B cell (primary cell): Measurements from ENCODE around the gene POLN. TPM values are rescaled to one million over a fixed set of nuclear protein-coding genes. Genes with fewer than 3 reads are reported as not detected.

Source experiments
- ATAC-seq: fragments of 200-7000 bp; cut with Tn5 transposase; one replicate; pipeline ENCODE4 v1.10.0; 2021; ENCODE audit warnings: low read depth, mild to moderate bottlenecking, moderate number of reproducible peaks, moderate library complexity
- CTCF ChIA-PET: fragments of 350-600 bp; sonication (Branson Sonifier 250); formaldehyde crosslinking; loops from one replicate; lab custom pipeline; 2021; ENCODE audit warnings: antibody characterized with exemption, inconsistent platforms; lab: Charles Lee
- POLR2A ChIA-PET: fragments of 350-600 bp; sonication (Branson Sonifier 250); formaldehyde crosslinking; loops from one replicate; lab custom pipeline; 2021; ENCODE audit warnings: antibody characterized with exemption; lab: Charles Lee
- DNase-seq: peaks from one replicate; pipeline ENCODE4 v3.0.0; 2013
- H2AFZ ChIP-seq: 2 replicates; pipeline ENCODE4 v1.6.1; 2012; ENCODE audit warnings: mild to moderate bottlenecking, low read depth, low read length; ENCODE audit not compliant: insufficient read depth, poor library complexity, severe bottlenecking
- H3K27ac ChIP-seq, 2 donors: 1 replicate in 1 of 2; 2 replicates in 1 of 2; pipeline ENCODE4 v1.5.1; 2012 to 2013; ENCODE audit warnings: low read length in 2 of 2, mild to moderate bottlenecking in 2 of 2, moderate library complexity in 1 of 2
- H3K27me3 ChIP-seq, 4 experiments: fragments of 200-600 bp in 1 of 4; sonication (generic) in 1 of 4; replicated peaks in 1 of 4; 1 replicate in 2 of 4; 2 replicates in 2 of 4; pipeline versions ENCODE4 v1.6.1 to v1.7.0; 2013 to 2016; ENCODE audit warnings: low read length in 3 of 4, mild to moderate bottlenecking in 2 of 4, mixed read lengths in 1 of 4, moderate library complexity in 1 of 4; ENCODE audit not compliant: insufficient read depth in 4 of 4, control insufficient read depth in 3 of 4; ENCODE audit errors: control extremely low read depth in 1 of 4
- H3K36me3 ChIP-seq, 2 experiments: replicated peaks in 1 of 2; 1 replicate in 1 of 2; 2 replicates in 1 of 2; pipeline versions ENCODE4 v1.6.1 to v1.7.1; 2013; ENCODE audit warnings: low read length in 1 of 2; ENCODE audit not compliant: insufficient read depth in 2 of 2, control insufficient read depth in 1 of 2; ENCODE audit errors: control extremely low read depth in 1 of 2, extremely low read depth in 1 of 2
- H3K4me1 ChIP-seq, 2 donors: fragments of 200-600 bp in 1 of 2; sonication (generic) in 1 of 2; 1 replicate in 1 of 2; 2 replicates in 1 of 2; pipeline versions ENCODE4 v1.5.1 to v1.6.1; 2013 to 2017; ENCODE audit warnings: low read length in 2 of 2; ENCODE audit not compliant: control insufficient read depth in 2 of 2, insufficient read depth in 2 of 2
- H3K4me2 ChIP-seq: replicated peaks from 2 replicates; pipeline ENCODE3; 2012; ENCODE audit warnings: mild to moderate bottlenecking, low read depth, low read length; ENCODE audit not compliant: poor library complexity, severe bottlenecking
- H3K4me3 ChIP-seq, 5 experiments: fragments of 200-600 bp in 1 of 5; sonication (generic) in 1 of 5; 1 replicate in 3 of 5; 2 replicates in 2 of 5; pipeline versions ENCODE4 v1.5.1 to v1.7.0; 2011 to 2016; ENCODE audit warnings: low read length in 4 of 5, mild to moderate bottlenecking in 4 of 5, low read depth in 2 of 5, control low read depth in 1 of 5, moderate library complexity in 1 of 5; ENCODE audit not compliant: insufficient read depth in 1 of 5; ENCODE audit errors: control extremely low read depth in 1 of 5, extremely low read depth in 1 of 5
- H3K79me2 ChIP-seq: fragments of 200-600 bp; sonication (generic); one replicate; pipeline ENCODE4 v1.6.0; 2016; ENCODE audit warnings: low read length; ENCODE audit not compliant: control insufficient read depth, insufficient read depth
- H3K9ac ChIP-seq: fragments of 200-600 bp; sonication (generic); 2 replicates; pipeline ENCODE4 v1.6.1; 2017; ENCODE audit warnings: mild to moderate bottlenecking, low read length, moderate library complexity
- H3K9me3 ChIP-seq, 3 donors: one replicate each; pipeline versions ENCODE4 v1.6.1 to v1.7.1; 2013; ENCODE audit warnings: low read length in 2 of 3; ENCODE audit not compliant: control insufficient read depth in 2 of 3, insufficient read depth in 1 of 3; ENCODE audit errors: control extremely low read depth in 1 of 3
- H4K20me1 ChIP-seq: 2 replicates; pipeline ENCODE4 v1.6.0; 2012; ENCODE audit warnings: mild to moderate bottlenecking, low read length; ENCODE audit not compliant: insufficient read depth, control insufficient read depth, poor library complexity, severe bottlenecking
- H3K27ac Mint-ChIP-seq: one replicate; pipeline ENCODE4 v1.8.0; 2021; ENCODE audit warnings: mixed read lengths
- H3K27me3 Mint-ChIP-seq: one replicate; pipeline ENCODE4 v1.8.0; 2021; ENCODE audit warnings: mixed read lengths
- H3K4me1 Mint-ChIP-seq: one replicate; pipeline ENCODE4 v1.8.0; 2021; ENCODE audit warnings: mixed read lengths
- H3K4me3 Mint-ChIP-seq: one replicate; pipeline ENCODE4 v1.8.0; 2021; ENCODE audit warnings: mixed read lengths
- H3K9me3 Mint-ChIP-seq: one replicate; pipeline ENCODE4 v1.8.0; 2022; ENCODE audit warnings: mixed read lengths; ENCODE audit not compliant: insufficient read depth
- EZH2 ChIP-seq: IDR thresholded peaks from 2 replicates; pipeline ENCODE4 v1.6.1; 2012; ENCODE audit warnings: borderline replicate concordance, low read depth, mild to moderate bottlenecking, moderate library complexity, low read length; ENCODE audit not compliant: insufficient read depth, poor library complexity, severe bottlenecking
- WGBS: methylation state at CpG from one replicate; pipeline ENCODE4 v1.1.5; 2013; ENCODE audit warnings: missing lambda C conversion rate; ENCODE audit not compliant: insufficient coverage; 5-methylcytosine and 5-hydroxymethylcytosine counted together
- intact Hi-C: fragments of 100-400 bp; cut with micrococcal nuclease; formaldehyde crosslinking; loops from one replicate; pipeline ENCODE4 v1.10.0; 2022
- polyA plus RNA-seq: library from polyadenylated mRNA; depleted of rRNA; stranded (reverse); fragments of >200 nt; gene quantifications from 2 replicates; pipeline ENCODE4 v1.2.3, GENCODE V29; 2012
- total RNA-seq, 2 donors: library from RNA; stranded (reverse); fragments of 120-200 nt in 1 of 2; gene quantifications; 1 replicate in 1 of 2; 2 replicates in 1 of 2; pipeline versions ENCODE4 v1.2.3 to v1.2.4, GENCODE V29; 2013 to 2022
- TF ChIP-seq, protein P1 (sequence below): fragments of 200-600 bp; IDR thresholded peaks from one replicate; pipeline ENCODE4 v1.8.0; 2022; ENCODE audit warnings: antibody characterized with exemption, mild to moderate bottlenecking

Gene POLN
- total and polyA plus RNA-seq, 2 donors (not counting 1 experiment from before 2014, with no cell fraction given): 0.73 to 1.5 TPM

DNA sequence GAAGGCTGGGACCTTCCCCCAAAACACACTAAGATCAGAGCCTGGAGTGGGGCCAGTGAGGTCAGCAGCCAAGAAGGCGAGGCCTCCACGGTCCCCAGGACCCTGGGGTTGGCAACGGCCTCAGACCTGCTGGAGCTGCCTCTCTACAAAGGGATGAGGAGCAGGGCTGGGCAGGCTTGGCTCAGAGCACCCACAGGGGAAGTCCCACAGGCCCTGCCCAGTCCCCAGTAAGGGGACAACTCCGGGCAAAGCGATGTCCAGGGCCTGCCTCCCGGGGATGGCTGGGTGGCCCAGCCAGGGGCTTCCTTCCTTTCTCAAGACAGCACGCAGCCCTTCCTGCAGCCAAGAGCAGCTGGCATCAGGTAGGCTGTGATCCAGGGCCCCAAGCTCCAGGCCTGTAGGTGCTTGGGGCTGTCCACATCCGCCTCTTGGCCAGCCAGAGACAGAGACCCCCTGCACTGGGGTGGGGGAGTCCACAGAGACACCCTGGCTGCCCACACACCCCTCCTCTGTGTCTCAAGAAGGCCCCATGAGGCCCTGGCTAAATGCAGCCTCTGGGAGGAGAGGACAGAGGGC is 14.3 kb upstream of the POLN start:
- intact Hi-C loops: no loop called here
- Histone ChIP-seq H2AFZ (no peak overlapping the region), H3K27ac (no peak overlapping the region), H3K36me3 (peaks cover 0 to 56% of the 10 kb centered on the region in 2 experiments), H4K20me1 (peaks cover 94% of the 10 kb centered on the region), H3K79me2 (peaks cover 56% of the 10 kb centered on the region), H3K9ac (no peak overlapping the region), H3K27me3 (no peaks in the 10 kb centered on the region), H3K4me1 (peaks cover 14 to 29% of the 10 kb centered on the region in 2 donors), H3K4me2 (no peak overlapping the region), H3K9me3 (no peaks in the 10 kb centered on the region), H3K4me3 (no peak overlapping the region)
- Mint-ChIP-seq H3K9me3 (no peaks in the 10 kb centered on the region), H3K27me3 (no peaks in the 10 kb centered on the region), H3K27ac (no peak overlapping the region), H3K4me1 (peaks cover 22% of the 10 kb centered on the region), H3K4me3 (no peak overlapping the region)
- CTCF ChIA-PET: interaction anchor here (2.8 kb wide), 1 partner anchor 35 kb away, joined by 9 read pairs; no protein-coding TSS in a partner anchor
- 90% methylated on average over 8 of the region's 8 CpGs for WGBS
- TF ChIP-seq, protein P1, sequence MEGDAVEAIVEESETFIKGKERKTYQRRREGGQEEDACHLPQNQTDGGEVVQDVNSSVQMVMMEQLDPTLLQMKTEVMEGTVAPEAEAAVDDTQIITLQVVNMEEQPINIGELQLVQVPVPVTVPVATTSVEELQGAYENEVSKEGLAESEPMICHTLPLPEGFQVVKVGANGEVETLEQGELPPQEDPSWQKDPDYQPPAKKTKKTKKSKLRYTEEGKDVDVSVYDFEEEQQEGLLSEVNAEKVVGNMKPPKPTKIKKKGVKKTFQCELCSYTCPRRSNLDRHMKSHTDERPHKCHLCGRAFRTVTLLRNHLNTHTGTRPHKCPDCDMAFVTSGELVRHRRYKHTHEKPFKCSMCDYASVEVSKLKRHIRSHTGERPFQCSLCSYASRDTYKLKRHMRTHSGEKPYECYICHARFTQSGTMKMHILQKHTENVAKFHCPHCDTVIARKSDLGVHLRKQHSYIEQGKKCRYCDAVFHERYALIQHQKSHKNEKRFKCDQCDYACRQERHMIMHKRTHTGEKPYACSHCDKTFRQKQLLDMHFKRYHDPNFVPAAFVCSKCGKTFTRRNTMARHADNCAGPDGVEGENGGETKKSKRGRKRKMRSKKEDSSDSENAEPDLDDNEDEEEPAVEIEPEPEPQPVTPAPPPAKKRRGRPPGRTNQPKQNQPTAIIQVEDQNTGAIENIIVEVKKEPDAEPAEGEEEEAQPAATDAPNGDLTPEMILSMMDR: no peak
- no peak for TF ChIP-seq EZH2
- DNase-seq (no peak), ATAC-seq (no peak)
- POLR2A ChIA-PET: no interaction called here

DNA sequence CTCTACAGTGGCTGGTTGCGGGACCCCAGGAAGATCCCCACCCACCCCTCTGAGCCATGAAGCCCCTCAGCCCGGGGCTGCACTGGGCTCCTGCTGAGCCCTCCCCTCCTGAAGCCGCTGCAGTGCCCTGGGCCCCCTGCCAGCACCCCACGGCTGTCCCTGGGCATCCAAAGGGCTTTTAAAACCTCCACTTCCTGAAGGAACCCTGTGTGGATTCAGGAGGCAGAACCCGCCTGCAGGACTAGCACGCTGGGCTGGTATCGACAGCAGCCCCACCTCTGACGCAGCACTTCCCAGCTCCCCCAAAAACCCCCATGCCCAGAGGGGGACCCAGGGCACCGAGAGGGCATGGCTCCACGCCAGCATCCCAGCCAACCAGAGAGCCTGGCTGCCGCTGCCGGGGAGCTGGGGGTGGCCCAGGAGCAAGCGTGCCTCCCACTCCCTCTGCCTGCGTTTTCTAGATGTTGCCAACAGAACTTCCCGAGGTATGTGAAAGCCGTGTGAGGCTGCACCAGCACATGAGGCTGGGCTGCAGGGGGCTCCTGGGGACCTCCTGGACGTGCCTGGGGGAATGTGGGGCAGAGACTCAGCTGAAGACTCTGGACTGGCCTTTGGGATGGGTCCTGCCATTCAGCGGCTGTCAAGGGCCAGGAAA is 13.7 kb upstream of the POLN start:
- H3K4me3 Mint-ChIP-seq: no peak overlapping the region
- Histone ChIP-seq H2AFZ (no peak overlapping the region), H3K4me2 (no peak overlapping the region), H3K27me3 (no peaks in the 10 kb centered on the region), H3K9me3 (no peaks in the 10 kb centered on the region), H3K4me3 (no peak overlapping the region), H3K79me2 (peaks cover 49% of the 10 kb centered on the region), H4K20me1 (peaks cover 88% of the 10 kb centered on the region), H3K27ac (no peak overlapping the region), H3K36me3 (peaks cover 0 to 58% of the 10 kb centered on the region in 2 experiments), H3K9ac (no peak overlapping the region), H3K4me1 (peaks cover 10 to 23% of the 10 kb centered on the region in 2 donors)
- CTCF ChIA-PET: no interaction called here
- peaks cover 22% of the 10 kb centered on the region for H3K4me1 Mint-ChIP-seq
- H3K27ac Mint-ChIP-seq: no peak overlapping the region
- no peaks in the 10 kb centered on the region for H3K27me3 Mint-ChIP-seq
- WGBS: 95% methylated on average over 16 of the region's 18 CpGs
- ATAC-seq (no peak), DNase-seq (no peak)
- TF ChIP-seq, protein P1: no peak
- TF ChIP-seq EZH2: no peak
- POLR2A ChIA-PET: no interaction called here
- intact Hi-C loops: no loop called here
- H3K9me3 Mint-ChIP-seq: no peaks in the 10 kb centered on the region
